Activated CD8-positive, alpha-beta T cell treated with anti-CD3 and anti-CD28 coated beads for 36 hours (primary cell): ENCODE measurements around the gene PPP1R2. TPM values are rescaled to one million over a fixed set of nuclear protein-coding genes. Genes with fewer than 3 reads are reported as not detected.
A peak's percentile ranks its signal among the peaks of the same experiment; 100 is the strongest.
"Not testable (repeated sequence)": the region's sequence is repeated elsewhere in the genome, so short reads cannot be mapped to it uniquely, and the experiment has no call there.

Experiments used
- ATAC-seq: fragments of 200-7000 bp; cut with Tn5 transposase; one replicate; pipeline ENCODE4 v1.10.0; 2021; ENCODE audit warnings: mild to moderate bottlenecking, moderate library complexity
- CTCF ChIA-PET: fragments of 350-600 bp; sonication (Branson Sonifier 250); formaldehyde crosslinking; loops from one replicate; lab custom pipeline; 2021; ENCODE audit warnings: antibody characterized with exemption; lab: Charles Lee
- POLR2A ChIA-PET: fragments of 350-600 bp; sonication (Branson Sonifier 250); formaldehyde crosslinking; loops from one replicate; lab custom pipeline; 2021; ENCODE audit warnings: antibody characterized with exemption; lab: Charles Lee
- DNase-seq: peaks from one replicate; pipeline ENCODE4 v3.0.0-alpha.2; 2020
- H3K27ac Mint-ChIP-seq: one replicate; pipeline ENCODE4 v1.8.0; 2021; ENCODE audit warnings: mild to moderate bottlenecking, mixed read lengths
- H3K27me3 Mint-ChIP-seq: one replicate; pipeline ENCODE4 v1.8.0; 2021; ENCODE audit warnings: mixed read lengths
- H3K36me3 Mint-ChIP-seq: one replicate; pipeline ENCODE4 v1.8.0; 2021; ENCODE audit warnings: low read depth, mixed read lengths
- H3K4me1 Mint-ChIP-seq: one replicate; pipeline ENCODE4 v1.8.0; 2021; ENCODE audit warnings: low read depth, mixed read lengths
- H3K4me3 Mint-ChIP-seq: one replicate; pipeline ENCODE4 v1.8.0; 2021; ENCODE audit warnings: mild to moderate bottlenecking, moderate library complexity, mixed read lengths
- H3K9me3 Mint-ChIP-seq: one replicate; pipeline ENCODE4 v1.8.0; 2021; ENCODE audit warnings: mixed read lengths
- intact Hi-C: fragments of 100-400 bp; cut with micrococcal nuclease; formaldehyde crosslinking; loops from one replicate; pipeline ENCODE4 v1.10.0; 2022
- total RNA-seq, 2 experiments: library from RNA; stranded (reverse); gene quantifications; one replicate each; pipeline ENCODE4 v1.2.3, GENCODE V29; 2021
- TF ChIP-seq, protein P1 (sequence below): fragments of 200-600 bp; IDR thresholded peaks from one replicate; pipeline ENCODE4 v1.8.0; 2022; ENCODE audit warnings: antibody characterized with exemption, mild to moderate bottlenecking

PPP1R2 gene
- total RNA-seq, 2 experiments from 2014 or later, result 86.7 to 89.0 TPM

DNA sequence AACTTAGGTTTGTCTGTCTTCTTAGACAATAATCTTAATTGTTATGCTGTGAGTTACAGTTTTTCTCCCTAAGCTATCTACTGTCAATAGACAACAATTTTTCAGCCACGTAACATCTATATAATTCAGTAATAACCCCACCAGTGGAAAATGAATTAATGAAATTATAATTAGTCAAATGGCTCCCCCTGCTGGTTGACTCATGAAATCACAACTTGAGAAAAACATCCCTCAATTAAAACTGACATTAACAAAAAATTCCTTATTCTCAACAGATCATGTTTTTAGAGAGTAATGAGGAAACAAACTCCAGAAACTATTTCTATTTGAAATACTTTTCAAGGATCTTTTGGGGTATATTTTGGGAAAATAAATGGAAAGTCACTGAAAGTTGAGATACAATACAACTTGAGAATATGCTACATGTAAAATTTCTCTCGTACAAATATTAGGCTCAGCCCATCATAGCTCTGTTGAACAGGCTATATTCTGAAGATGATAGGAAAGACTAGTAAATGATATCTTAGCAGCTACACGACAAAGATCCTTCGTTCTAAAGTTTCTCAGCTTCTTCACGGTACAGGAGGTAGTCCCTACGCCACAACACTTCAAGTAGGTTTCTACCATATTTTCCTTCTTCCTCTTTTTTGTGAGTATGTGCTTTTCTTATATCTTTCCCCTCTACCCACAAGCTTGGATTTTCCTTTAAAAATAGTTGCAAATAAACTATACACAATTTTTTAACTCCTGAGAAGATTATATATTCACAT lies 20.7 kb downstream of the PPP1R2 start:
- no peak for DNase-seq
- no peak for ATAC-seq
- CTCF ChIA-PET, result interaction anchor here (0.6 to 10.5 kb wide), 32 partner anchors 9 to 840 kb away, joined by 3 to 256 read pairs (median 4); partner anchors contain the start of genes ACAP2, PPP1R2 and XXYLT1
- TF ChIP-seq, protein P1, sequence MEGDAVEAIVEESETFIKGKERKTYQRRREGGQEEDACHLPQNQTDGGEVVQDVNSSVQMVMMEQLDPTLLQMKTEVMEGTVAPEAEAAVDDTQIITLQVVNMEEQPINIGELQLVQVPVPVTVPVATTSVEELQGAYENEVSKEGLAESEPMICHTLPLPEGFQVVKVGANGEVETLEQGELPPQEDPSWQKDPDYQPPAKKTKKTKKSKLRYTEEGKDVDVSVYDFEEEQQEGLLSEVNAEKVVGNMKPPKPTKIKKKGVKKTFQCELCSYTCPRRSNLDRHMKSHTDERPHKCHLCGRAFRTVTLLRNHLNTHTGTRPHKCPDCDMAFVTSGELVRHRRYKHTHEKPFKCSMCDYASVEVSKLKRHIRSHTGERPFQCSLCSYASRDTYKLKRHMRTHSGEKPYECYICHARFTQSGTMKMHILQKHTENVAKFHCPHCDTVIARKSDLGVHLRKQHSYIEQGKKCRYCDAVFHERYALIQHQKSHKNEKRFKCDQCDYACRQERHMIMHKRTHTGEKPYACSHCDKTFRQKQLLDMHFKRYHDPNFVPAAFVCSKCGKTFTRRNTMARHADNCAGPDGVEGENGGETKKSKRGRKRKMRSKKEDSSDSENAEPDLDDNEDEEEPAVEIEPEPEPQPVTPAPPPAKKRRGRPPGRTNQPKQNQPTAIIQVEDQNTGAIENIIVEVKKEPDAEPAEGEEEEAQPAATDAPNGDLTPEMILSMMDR, result peak; percentile 93
- intact Hi-C loops, result loop anchor here (2.0 kb wide), 1 partner anchor 252 kb away; the partner anchor contains the start of gene XXYLT1
- Mint-ChIP-seq H3K27me3 (no peaks in the 10 kb centered on the region), H3K36me3 (peaks cover 45% of the 10 kb centered on the region), H3K27ac (peak overlapping the region; percentile 40), H3K4me3 (no peak overlapping the region), H3K4me1 (peaks cover 39% of the 10 kb centered on the region), H3K9me3 (no peaks in the 10 kb centered on the region)
- POLR2A ChIA-PET, result interaction anchor here (0.7 to 3.7 kb wide), 4 partner anchors 12 to 253 kb away, joined by 4 to 12 read pairs (median 5); partner anchors contain the start of genes PPP1R2 and XXYLT1

DNA sequence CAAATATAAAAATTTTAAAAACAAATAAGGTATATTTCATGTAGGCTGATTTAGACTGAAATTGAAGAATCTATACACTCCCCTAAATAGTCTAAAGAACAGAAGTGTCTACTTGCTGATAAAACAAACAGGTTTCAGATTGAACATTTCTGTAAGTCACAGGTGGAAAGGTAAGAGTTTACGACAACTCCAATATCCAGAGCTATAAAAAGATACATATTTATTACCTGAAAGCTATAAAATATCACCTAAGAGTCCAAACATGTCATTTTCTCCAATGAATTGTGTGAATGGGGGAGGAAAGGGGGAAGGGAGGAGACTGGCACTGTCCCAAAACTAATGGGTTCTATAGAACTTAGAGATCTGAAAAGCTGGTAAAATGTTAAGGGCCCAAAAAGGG lies 26.1 kb downstream of the PPP1R2 start:
- ATAC-seq (no peak), DNase-seq (no peak)
- H3K9me3 Mint-ChIP-seq, result no peaks in the 10 kb centered on the region
- ChIA-PET CTCF (interaction anchor here (8.4 kb wide), 1 partner anchor 246 kb away, joined by 64 read pairs; the partner anchor contains the start of gene XXYLT1), POLR2A (interaction anchor here (3.5 kb wide), 1 partner anchor 247 kb away, joined by 16 read pairs; the partner anchor contains the start of gene XXYLT1)
- peak overlapping the region; percentile 50 for H3K27ac Mint-ChIP-seq
- peaks cover 27% of the 10 kb centered on the region for H3K4me1 Mint-ChIP-seq
- H3K27me3 Mint-ChIP-seq, result no peaks in the 10 kb centered on the region
- peaks cover 43% of the 10 kb centered on the region for H3K36me3 Mint-ChIP-seq
- TF ChIP-seq, protein P1, result no peak
- intact Hi-C loops, result no loop called here
- H3K4me3 Mint-ChIP-seq, result no peak overlapping the region

DNA sequence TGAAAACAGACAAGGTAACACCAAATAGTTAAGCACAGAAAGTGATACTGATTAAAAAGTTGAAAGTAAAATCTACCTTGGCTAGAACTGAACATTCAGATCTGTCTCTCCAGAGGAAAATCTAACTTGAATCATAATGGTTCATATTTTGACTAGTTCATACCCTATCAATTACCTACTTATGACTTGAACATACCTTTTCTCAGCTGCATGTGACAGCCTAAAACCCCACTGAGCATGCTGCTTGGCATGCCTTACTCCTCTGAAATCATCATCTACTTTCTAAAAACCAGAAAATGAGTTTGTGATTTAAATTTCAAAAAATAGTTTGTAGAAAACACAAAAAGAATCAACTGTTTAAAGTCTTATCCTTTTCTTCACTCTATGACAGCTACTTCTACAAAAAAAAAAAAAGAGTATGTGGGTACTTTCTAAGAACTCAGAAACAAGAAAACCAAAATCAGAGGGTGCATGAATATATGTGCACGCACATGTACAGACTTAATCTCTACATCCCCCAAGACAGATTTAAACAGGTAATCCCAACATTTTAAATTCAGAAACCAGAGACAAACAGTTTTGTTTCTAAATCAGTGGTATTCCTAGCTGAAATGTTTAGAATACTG lies 28.4 kb downstream of the PPP1R2 start:
- DNase-seq, H3K9me3 Mint-ChIP-seq, intact Hi-C loops, H3K4me3 Mint-ChIP-seq, H3K27me3 Mint-ChIP-seq: not testable (repeated sequence)
- Mint-ChIP-seq H3K27ac (peak overlapping the region; percentile 83), H3K36me3 (peaks cover 52% of the 10 kb centered on the region), H3K4me1 (peaks cover 32% of the 10 kb centered on the region)
- POLR2A ChIA-PET, result interaction anchor here (0.6 to 3.5 kb wide), 4 partner anchors 22 to 244 kb away, joined by 3 to 16 read pairs (median 4); partner anchors contain the start of gene XXYLT1
- CTCF ChIA-PET, result interaction anchor here (1.3 to 8.4 kb wide), 4 partner anchors 24 to 827 kb away, joined by 3 to 64 read pairs (median 4); partner anchors contain the start of gene XXYLT1
- ATAC-seq, result peak; percentile 77

DNA sequence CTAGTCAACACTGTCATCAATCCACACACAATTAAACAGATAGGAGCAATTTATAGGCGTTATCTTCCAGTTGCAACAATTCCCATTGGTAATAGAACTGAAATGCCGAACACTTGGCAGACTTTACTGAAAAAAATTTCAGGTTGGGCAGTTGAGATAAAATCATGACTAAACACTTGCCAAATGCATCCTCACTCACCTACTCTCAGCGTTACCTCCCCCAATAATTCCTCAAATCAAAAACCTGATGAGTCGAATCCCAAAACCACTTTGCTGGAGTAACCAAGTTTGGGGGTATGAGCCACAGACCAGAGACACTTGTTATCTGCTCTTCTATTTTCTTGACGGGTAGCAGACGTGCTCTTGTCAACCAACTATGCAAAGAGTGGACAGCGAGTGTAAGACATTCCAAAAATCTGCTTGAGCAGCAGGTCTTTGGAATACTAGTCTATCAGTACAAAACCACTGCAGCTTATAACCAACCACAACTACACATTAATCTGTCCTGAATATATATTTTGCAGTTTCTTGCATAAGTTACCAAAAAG lies 30.3 kb downstream of the PPP1R2 start:
- no peaks in the 10 kb centered on the region for H3K9me3 Mint-ChIP-seq
- peaks cover 53% of the 10 kb centered on the region for H3K36me3 Mint-ChIP-seq
- TF ChIP-seq, protein P1, result no peak
- DNase-seq (no peak), ATAC-seq (no peak)
- H3K27ac Mint-ChIP-seq, result peak overlapping the region; percentile 13
- intact Hi-C loops, result no loop called here
- POLR2A ChIA-PET, result interaction anchor here (0.6 to 1.4 kb wide), 3 partner anchors 132 to 247 kb away, joined by 3 read pairs; partner anchors contain the start of gene XXYLT1
- H3K27me3 Mint-ChIP-seq, result no peaks in the 10 kb centered on the region
- no peak overlapping the region for H3K4me3 Mint-ChIP-seq
- CTCF ChIA-PET, result interaction anchor here (1.1 to 8.4 kb wide), 2 partner anchors 9 to 242 kb away, joined by 6 to 64 read pairs; partner anchors contain the start of gene XXYLT1
- H3K4me1 Mint-ChIP-seq, result peaks cover 39% of the 10 kb centered on the region

DNA sequence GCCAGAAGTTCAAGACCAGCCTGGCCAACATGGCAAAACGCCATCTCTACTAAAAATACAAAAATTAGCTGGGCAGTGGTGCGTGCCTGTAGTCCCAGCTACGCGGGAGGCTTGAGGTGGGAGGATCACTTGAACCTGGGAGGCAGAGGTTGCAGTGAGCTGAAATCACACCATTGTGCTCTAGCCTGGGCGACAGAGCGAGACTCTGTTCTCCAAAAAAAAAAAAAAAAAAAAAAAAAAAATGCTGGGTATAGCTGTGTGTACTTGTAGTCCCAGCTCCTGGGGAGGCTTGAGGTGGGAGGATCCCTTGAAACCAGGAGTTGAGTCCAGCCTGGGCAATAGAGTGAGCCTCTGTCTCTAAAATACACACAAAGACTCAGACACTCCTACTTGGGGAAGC lies 32.0 kb downstream of the PPP1R2 start:
- no peaks in the 10 kb centered on the region for H3K27me3 Mint-ChIP-seq
- intact Hi-C loops, result no loop called here
- H3K27ac Mint-ChIP-seq, result peak overlapping the region; percentile 68
- DNase-seq (no peak), ATAC-seq (no peak)
- peaks cover 52% of the 10 kb centered on the region for H3K36me3 Mint-ChIP-seq
- ChIA-PET CTCF (interaction anchor here (1.0 to 8.4 kb wide), 3 partner anchors 11 to 240 kb away, joined by 3 to 64 read pairs (median 6); partner anchors contain the start of gene XXYLT1), POLR2A (no interaction called here)
- H3K4me1 Mint-ChIP-seq, result peaks cover 39% of the 10 kb centered on the region
- H3K9me3 Mint-ChIP-seq, result no peaks in the 10 kb centered on the region
- no peak overlapping the region for H3K4me3 Mint-ChIP-seq
- TF ChIP-seq, protein P1, result no peak
